ENCODE data around the gene ATXN7.

The ATXN7 gene

DNA sequence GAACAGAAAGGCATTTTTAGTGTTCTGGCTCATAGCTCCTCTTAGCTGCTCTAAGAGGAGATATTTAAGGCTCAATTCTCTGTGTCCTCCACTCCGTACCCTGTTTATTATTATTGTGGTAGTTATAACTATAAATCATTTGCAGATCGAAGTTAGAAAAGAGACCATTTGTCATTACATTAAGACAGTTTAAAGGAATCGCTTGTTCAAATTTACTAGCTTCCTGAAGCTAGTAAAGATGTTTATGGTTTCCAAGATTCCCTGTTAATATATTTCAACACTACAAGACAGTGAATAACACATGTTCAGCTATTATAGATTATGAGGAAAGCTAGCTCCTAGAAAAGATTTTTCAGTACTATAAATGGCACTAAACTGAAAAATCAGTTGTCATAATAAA is 12.6 kb downstream of the ATXN7 start:
- TF ChIP-seq CTCF (conservative IDR thresholded peaks at IDR 0.05) (no peak), ZFX (IDR thresholded peaks at IDR 0.05) (no peak)
- H3K27ac ChIP-seq: no peak overlapping the region

- TF ChIP-seq CTCF (conservative IDR thresholded peaks at IDR 0.05): no peak
- TF ChIP-seq ZFX (IDR thresholded peaks at IDR 0.05): no peak
- H3K27ac ChIP-seq: no peak overlapping the region
Measured at GRCh38 chr3:63877737-63878393, 14.2 kb downstream of the ATXN7 start.

DNA sequence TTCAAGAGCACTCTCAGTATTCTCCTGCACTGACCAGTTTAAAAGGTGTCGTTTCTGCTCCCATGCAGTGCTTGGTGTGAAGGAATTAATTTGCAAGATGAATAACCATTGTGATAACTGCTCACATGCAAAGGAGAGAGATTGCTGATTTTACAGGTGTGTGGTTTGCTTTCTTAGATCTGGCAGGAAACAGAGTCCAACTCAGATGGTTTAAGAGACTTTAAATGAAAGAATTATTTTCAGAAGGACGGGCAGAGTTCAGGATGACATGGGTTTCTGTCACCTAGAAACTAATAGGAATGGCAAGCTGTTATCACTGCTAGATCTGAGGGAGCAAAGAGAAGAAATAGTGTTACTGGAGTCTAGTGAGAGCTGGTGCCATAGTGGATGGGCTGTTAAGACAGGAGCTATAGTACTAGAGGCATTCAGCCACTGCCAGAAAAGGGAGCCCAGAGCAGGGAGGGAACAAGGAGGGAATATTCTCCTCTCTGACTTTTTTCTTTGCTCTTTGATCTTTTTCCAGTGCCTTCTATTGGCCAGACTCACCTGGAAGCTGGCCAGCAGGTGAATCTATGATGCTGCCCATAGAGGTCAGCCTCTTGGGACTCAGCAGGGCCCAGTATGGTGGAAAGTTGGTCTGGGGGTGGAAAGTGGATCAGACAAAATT is 14.9 kb downstream of the ATXN7 start:
- no peak for TF ChIP-seq CTCF (conservative IDR thresholded peaks at IDR 0.05)
- TF ChIP-seq ZFX (IDR thresholded peaks at IDR 0.05): no peak
- H3K27ac ChIP-seq: no peak overlapping the region

DNA sequence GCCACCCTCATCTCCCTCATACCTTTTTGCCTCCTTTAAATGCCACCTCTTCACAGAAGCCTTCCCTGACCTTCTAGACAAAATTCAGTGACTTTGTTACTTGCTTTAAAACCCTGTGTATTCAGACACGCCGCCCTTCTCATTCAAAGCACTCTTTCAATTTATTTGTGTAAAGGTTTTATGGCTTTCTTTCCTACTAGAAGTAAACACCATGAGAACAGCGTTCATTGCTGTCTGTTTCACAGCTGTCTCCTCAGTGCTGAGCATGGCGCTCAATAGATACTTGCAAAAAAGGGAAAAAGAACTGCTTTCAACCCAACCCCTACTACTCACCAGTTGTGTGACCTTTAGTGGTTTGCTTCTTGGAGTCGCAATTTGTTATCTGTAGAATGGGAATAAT is 17.0 kb downstream of the ATXN7 start:
- TF ChIP-seq CTCF (conservative IDR thresholded peaks at IDR 0.05) (no peak), ZFX (IDR thresholded peaks at IDR 0.05) (no peak)
- H3K27ac ChIP-seq: no peak overlapping the region

DNA sequence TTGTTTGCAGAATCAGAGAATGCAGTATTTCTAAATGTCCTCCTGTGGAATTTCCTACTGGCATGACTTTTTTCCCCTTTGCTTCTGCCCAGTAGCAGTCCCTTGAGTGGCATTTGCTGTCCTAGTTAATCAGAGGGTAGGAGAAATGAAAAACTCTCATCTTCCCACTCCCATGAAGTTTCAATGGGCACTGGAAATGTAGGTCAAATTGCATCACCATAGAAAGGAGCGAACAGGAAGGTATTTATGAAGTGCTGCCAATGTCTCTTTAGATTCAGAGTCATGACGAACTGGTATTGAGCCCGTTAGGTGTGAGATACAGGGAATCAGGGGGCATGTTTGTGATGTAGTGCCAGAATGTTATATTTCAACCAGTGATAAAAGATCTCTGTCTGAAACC is 23.2 kb downstream of the ATXN7 start:
- no peak overlapping the region for H3K27ac ChIP-seq
- TF ChIP-seq CTCF (conservative IDR thresholded peaks at IDR 0.05): no peak
- TF ChIP-seq ZFX (IDR thresholded peaks at IDR 0.05): no peak

GRCh38 chr3:63891518-63891917 is 27.9 kb downstream of the ATXN7 start:
- TF ChIP-seq ZFX (IDR thresholded peaks at IDR 0.05) (no peak), CTCF (conservative IDR thresholded peaks at IDR 0.05) (no peak)
- no peak overlapping the region for H3K27ac ChIP-seq

DNA sequence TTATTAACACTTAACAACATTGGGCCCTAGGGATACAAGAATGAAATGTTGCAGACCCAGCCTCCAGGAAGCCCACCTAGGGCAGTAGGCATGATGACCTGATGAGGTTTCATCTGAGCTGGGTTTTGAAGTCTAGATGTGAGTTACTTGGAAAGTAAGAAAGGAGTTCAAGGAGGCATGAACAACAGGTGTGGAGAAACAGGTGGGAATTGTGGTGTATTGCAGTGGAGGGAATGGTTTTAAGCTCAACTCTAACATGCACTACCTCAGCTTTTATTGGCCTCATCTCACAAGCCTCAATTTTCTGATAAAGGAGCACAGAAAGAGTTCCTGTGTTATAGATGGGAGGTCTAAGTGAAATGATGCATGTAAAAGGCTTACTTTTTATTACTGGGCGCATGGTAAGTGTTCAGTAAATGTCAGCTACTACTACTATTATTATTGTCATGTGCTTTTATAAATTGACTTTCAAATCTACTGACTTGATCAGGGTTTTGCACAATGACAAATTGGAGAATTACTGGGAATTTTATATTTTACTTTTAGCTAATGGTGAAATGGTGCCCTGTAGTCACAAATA is 29.2 kb downstream of the ATXN7 start:
- no peak overlapping the region for H3K27ac ChIP-seq
- no peak for TF ChIP-seq ZFX (IDR thresholded peaks at IDR 0.05)
- TF ChIP-seq CTCF (conservative IDR thresholded peaks at IDR 0.05): no peak
